Karpas-422 (cell line): ENCODE data around the gene OSCAR. TPM values are rescaled to one million over a fixed set of nuclear protein-coding genes. Genes with fewer than 3 reads are reported as not detected.

Source experiments
- DNase-seq: peaks from one replicate; pipeline ENCODE4 v3.0.0-alpha.2; 2015
- H2AFZ ChIP-seq: fragments of 200-600 bp; sonication (generic); 2 replicates; pipeline ENCODE4 v1.6.1; 2014; ENCODE audit warnings: antibody characterized with exemption, low read length, mixed read lengths
- H3K27ac ChIP-seq: fragments of 200-600 bp; sonication (generic); 2 replicates; pipeline ENCODE4 v1.5.1; 2014; ENCODE audit warnings: mild to moderate bottlenecking, low read length, moderate library complexity
- H3K27me3 ChIP-seq: fragments of 200-600 bp; sonication (generic); 2 replicates; pipeline ENCODE4 v1.6.1; 2014; ENCODE audit warnings: low read length, mixed read lengths
- H3K36me3 ChIP-seq: fragments of 200-600 bp; sonication (generic); 2 replicates; pipeline ENCODE4 v1.6.1; 2014; ENCODE audit warnings: low read length, mixed read lengths; ENCODE audit not compliant: insufficient read depth
- H3K4me1 ChIP-seq: fragments of 200-600 bp; sonication (generic); 2 replicates; pipeline ENCODE4 v1.6.1; 2014; ENCODE audit warnings: mild to moderate bottlenecking, low read length, mixed read lengths
- H3K4me2 ChIP-seq: fragments of 200-600 bp; sonication (generic); 2 replicates; pipeline ENCODE4 v1.6.1; 2014; ENCODE audit warnings: low read length, low read depth, mild to moderate bottlenecking; ENCODE audit not compliant: poor library complexity, severe bottlenecking
- H3K4me3 ChIP-seq: fragments of 200-600 bp; sonication (generic); 2 replicates; pipeline ENCODE4 v1.5.1; 2014; ENCODE audit warnings: mild to moderate bottlenecking, antibody characterized with exemption, low read length, mixed read lengths
- H3K79me2 ChIP-seq: fragments of 200-600 bp; sonication (generic); 2 replicates; pipeline ENCODE4 v1.6.1; 2014; ENCODE audit warnings: mild to moderate bottlenecking, low read length, mixed read lengths
- H3K9ac ChIP-seq: fragments of 200-600 bp; sonication (generic); 2 replicates; pipeline ENCODE4 v1.6.0; 2014; ENCODE audit warnings: low read length
- H3K9me2 ChIP-seq: fragments of 200-600 bp; sonication (generic), shearing (Covaris generic); replicated peaks from 2 replicates; pipeline ENCODE4 v1.6.0; 2014; ENCODE audit warnings: mild to moderate bottlenecking, low read length, moderate library complexity; ENCODE audit not compliant: insufficient read depth
- H3K9me3 ChIP-seq: fragments of 300-700, 200-600 bp; sonication (generic); 2 replicates; pipeline ENCODE4 v1.6.1; 2014; ENCODE audit warnings: low read length, mixed read lengths
- H4K20me1 ChIP-seq: fragments of 200-600 bp; sonication (generic); 2 replicates; pipeline ENCODE4 v1.6.1; 2014; ENCODE audit warnings: mild to moderate bottlenecking, antibody characterized with exemption, low read length, low read depth; ENCODE audit not compliant: insufficient read depth
- total RNA-seq: library from RNA; depleted of rRNA; stranded (reverse); fragments of >200 nt; shearing (Covaris generic); gene quantifications from 2 replicates; pipeline ENCODE4 v1.2.3, GENCODE V29; 2014; ENCODE audit warnings: low replicate concordance; rRNA removed

Gene OSCAR
- total RNA-seq, 1 experiment from 2014 or later, result not detected

- Histone ChIP-seq H3K36me3 (no peaks in the 10 kb centered on the region), H3K9me2 (no peaks in the 10 kb centered on the region), H2AFZ (no peak overlapping the region), H3K9me3 (no peaks in the 10 kb centered on the region), H3K4me3 (no peak overlapping the region), H4K20me1 (no peaks in the 10 kb centered on the region), H3K79me2 (no peaks in the 10 kb centered on the region), H3K27ac (no peak overlapping the region), H3K4me1 (no peaks in the 10 kb centered on the region), H3K27me3 (no peaks in the 10 kb centered on the region), H3K9ac (no peak overlapping the region), H3K4me2 (no peak overlapping the region)
- DNase-seq, result no peak
These were observed 38.0 kb downstream of the OSCAR start for GRCh38 chr19:54062643-54063042.

GRCh38 chr19:54047616-54048015 is 53.0 kb downstream of the OSCAR start:
- Histone ChIP-seq H3K4me1 (no peaks in the 10 kb centered on the region), H3K9me3 (no peaks in the 10 kb centered on the region), H3K36me3 (no peaks in the 10 kb centered on the region), H3K79me2 (no peaks in the 10 kb centered on the region), H3K9ac (no peak overlapping the region), H2AFZ (no peak overlapping the region), H3K27ac (no peak overlapping the region), H3K4me2 (no peak overlapping the region), H3K4me3 (no peak overlapping the region), H3K27me3 (no peaks in the 10 kb centered on the region), H3K9me2 (no peaks in the 10 kb centered on the region), H4K20me1 (no peaks in the 10 kb centered on the region)
- no peak for DNase-seq

- no peak overlapping the region for H3K9ac ChIP-seq
- H3K79me2 ChIP-seq, result no peaks in the 10 kb centered on the region
- no peak overlapping the region for H2AFZ ChIP-seq
- H3K36me3 ChIP-seq, result no peaks in the 10 kb centered on the region
- no peak overlapping the region for H3K4me3 ChIP-seq
- no peak for DNase-seq
- H3K9me2 ChIP-seq, result no peaks in the 10 kb centered on the region
- no peaks in the 10 kb centered on the region for H4K20me1 ChIP-seq
- H3K4me1 ChIP-seq, result no peaks in the 10 kb centered on the region
- no peak overlapping the region for H3K4me2 ChIP-seq
- no peaks in the 10 kb centered on the region for H3K27me3 ChIP-seq
- no peak overlapping the region for H3K27ac ChIP-seq
- H3K9me3 ChIP-seq, result no peaks in the 10 kb centered on the region
These were observed 54.8 kb downstream of the OSCAR start for GRCh38 chr19:54045771-54046170.

Other genes starting within 250 kb of the OSCAR start
- gene MYADM, start 232.9 kb downstream of the OSCAR start, total RNA-seq, result not detected in 2 replicates
- not detected in 2 replicates for gene PRKCG, start 218.6 kb downstream of the OSCAR start, total RNA-seq
- not detected in 2 replicates for gene CACNG7, start 191.5 kb downstream of the OSCAR start, total RNA-seq
- gene CACNG8, start 137.9 kb downstream of the OSCAR start, total RNA-seq, result not detected in 2 replicates
- not detected in 2 replicates for gene CACNG6, start 109.2 kb downstream of the OSCAR start, total RNA-seq
- not detected in 2 replicates for gene VSTM1, start 36.9 kb downstream of the OSCAR start, total RNA-seq
- not detected in 2 replicates for gene TARM1, start 19.4 kb downstream of the OSCAR start, total RNA-seq
- 79.5 and 105 TPM in 2 replicates for gene NDUFA3, start 2.1 kb upstream of the OSCAR start, total RNA-seq
- gene TFPT, start 14.9 kb upstream of the OSCAR start, total RNA-seq, result 21.5 and 39.9 TPM in 2 replicates
- 25.2 and 61.3 TPM in 2 replicates for gene PRPF31, start 15.0 kb upstream of the OSCAR start, total RNA-seq
- gene CNOT3, start 37.0 kb upstream of the OSCAR start, total RNA-seq, result 31.2 and 45.0 TPM in 2 replicates
- 1.6 and 14.0 TPM in 2 replicates for gene LENG1, start 58.9 kb upstream of the OSCAR start, total RNA-seq
- gene TMC4, start 72.4 kb upstream of the OSCAR start, total RNA-seq, result 6.2 TPM in 1 of 2 replicates, not detected in the other
- gene MBOAT7, start 88.8 kb upstream of the OSCAR start, total RNA-seq, result 85.6 and 90.0 TPM in 2 replicates
- gene TSEN34, start 90.5 kb upstream of the OSCAR start, total RNA-seq, result 28.1 and 39.8 TPM in 2 replicates
- gene RPS9, start 100.1 kb upstream of the OSCAR start, total RNA-seq, result 3,304 and 6,295 TPM in 2 replicates
- gene LILRB3, start 122.2 kb upstream of the OSCAR start, total RNA-seq, result 0.11 TPM in 1 of 2 replicates, not detected in the other
- not detected in 2 replicates for gene LILRA6, start 142.0 kb upstream of the OSCAR start, total RNA-seq
- gene LILRB5, start 156.5 kb upstream of the OSCAR start, total RNA-seq, result not detected in 2 replicates
- gene LILRB2, start 180.3 kb upstream of the OSCAR start, total RNA-seq, result 0.22 and 0.61 TPM in 2 replicates
- not detected in 2 replicates for gene LILRA5, start 212.4 kb upstream of the OSCAR start, total RNA-seq
- 0.75 and 10.5 TPM in 2 replicates for gene LILRA4, start 238.4 kb upstream of the OSCAR start, total RNA-seq